Lower leg skin (tissue), 3 donors: ENCODE measurements around the gene NRG3.

Experiments used
- CTCF ChIP-seq, 3 donors: fragments of 450-650 bp; IDR thresholded peaks; one replicate each; pipeline ENCODE4 v1.5.1; 2016; ENCODE audit warnings: antibody characterized with exemption in 3 of 3, mild to moderate bottlenecking in 3 of 3, moderate library complexity in 2 of 3
- POLR2A ChIP-seq, 2 donors: fragments of 450-650 bp; IDR thresholded peaks; one replicate each; pipeline ENCODE4 v1.6.1; 2016 to 2017; ENCODE audit warnings: antibody characterized with exemption in 2 of 2, mild to moderate bottlenecking in 1 of 2, moderate library complexity in 1 of 2

- TF ChIP-seq POLR2A (IDR thresholded peaks at IDR 0.05) (no peak), CTCF (IDR thresholded peaks at IDR 0.05) (no peak)
Observed at GRCh38 chr10:82162549-82163195, 287.7 kb downstream of the NRG3 start.
